ENCODE measurements around the gene LCN1.

The LCN1 gene

GRCh38 chr9:135574331-135574730, 53.1 kb downstream of the LCN1 start:
- DNase-seq = no peak

GRCh38 chr9:135574943-135575342, 53.7 kb downstream of the LCN1 start:
- DNase-seq = no peak

Data from effector CD8-positive, alpha-beta T cell (primary cell).